Endodermal cell (in vitro differentiated cells): ENCODE data around the gene C2CD4C. TPM values are rescaled to one million over a fixed set of nuclear protein-coding genes. Genes with fewer than 3 reads are reported as not detected.

Experiments used
- DNase-seq: peaks from one replicate; pipeline ENCODE4 v3.0.0-alpha.2; 2017
- H3K27ac ChIP-seq: 2 replicates; pipeline ENCODE4 v1.5.1; 2013; ENCODE audit warnings: mild to moderate bottlenecking, low read depth, low read length, moderate library complexity
- H3K27me3 ChIP-seq: 2 replicates; pipeline ENCODE4 v1.6.1; 2013; ENCODE audit warnings: mild to moderate bottlenecking, low read length, moderate library complexity; ENCODE audit not compliant: insufficient read depth, control insufficient read depth, poor library complexity, severe bottlenecking
- H3K36me3 ChIP-seq: 2 replicates; pipeline ENCODE4 v1.7.0; 2013; ENCODE audit warnings: mild to moderate bottlenecking, low read length, moderate library complexity; ENCODE audit not compliant: control insufficient read depth, insufficient read depth
- H3K4me1 ChIP-seq: one replicate; pipeline ENCODE4 v1.7.0; 2013; ENCODE audit warnings: low read length; ENCODE audit not compliant: control insufficient read depth, insufficient read depth
- H3K4me3 ChIP-seq: 2 replicates; pipeline ENCODE4 v1.5.1; 2013; ENCODE audit warnings: mild to moderate bottlenecking, low read length, moderate library complexity
- H3K9ac ChIP-seq: 2 replicates; pipeline ENCODE4 v1.6.1; 2013; ENCODE audit warnings: mild to moderate bottlenecking, low read length, moderate library complexity; ENCODE audit not compliant: poor library complexity, severe bottlenecking; ENCODE audit errors: extremely low read depth
- H3K9me3 ChIP-seq: 2 replicates; pipeline ENCODE4 v1.6.1; 2013; ENCODE audit warnings: mild to moderate bottlenecking, low read length, moderate library complexity; ENCODE audit not compliant: control insufficient read depth
- H3K27ac Mint-ChIP-seq: 2 replicates; pipeline ENCODE4 v1.8.0; 2020; ENCODE audit warnings: mixed read lengths
- H3K27me3 Mint-ChIP-seq: 2 replicates; pipeline ENCODE4 v1.8.0; 2021; ENCODE audit warnings: mild to moderate bottlenecking, mixed read lengths; ENCODE audit not compliant: insufficient read depth
- H3K36me3 Mint-ChIP-seq: 2 replicates; pipeline ENCODE4 v1.8.0; 2020; ENCODE audit warnings: low read depth, mixed read lengths
- H3K4me1 Mint-ChIP-seq: 2 replicates; pipeline ENCODE4 v1.8.0; 2020; ENCODE audit warnings: mixed read lengths
- H3K4me3 Mint-ChIP-seq: 2 replicates; pipeline ENCODE4 v1.8.0; 2020; ENCODE audit warnings: mild to moderate bottlenecking, moderate library complexity, mixed read lengths
- H3K9me3 Mint-ChIP-seq: 2 replicates; pipeline ENCODE4 v1.8.0; 2020; ENCODE audit warnings: mild to moderate bottlenecking, mixed read lengths
- WGBS, 2 experiments: methylation state at CpG; one replicate each; pipeline versions ENCODE4 v1.1.5 to v1.1.7; 2013; ENCODE audit warnings: missing lambda C conversion rate in 2 of 2, mixed read lengths in 1 of 2; ENCODE audit not compliant: insufficient coverage in 1 of 2, insufficient read length in 1 of 2; 5-methylcytosine and 5-hydroxymethylcytosine counted together
- total RNA-seq, 2 donors: library from RNA; stranded (reverse); fragmentation: NEBNext Ultra II Directional in 1 of 2; extraction: Animal tissue kit (Norgen Biotek cat#: 25700) in 1 of 2; gene quantifications; 2 replicates in 1 of 2; 3 replicates in 1 of 2; pipeline ENCODE4 v1.2.1, GENCODE V29; 2021
- TF ChIP-seq, protein P1 (sequence below): fragments of 200-600 bp; sonication (generic); conservative IDR thresholded peaks from 2 replicates; pipeline ENCODE4 v1.5.0; 2021; ENCODE audit warnings: antibody characterized with exemption, mild to moderate bottlenecking

The C2CD4C gene
- total RNA-seq, 2 donors from 2014 or later = 5.6 to 25.0 TPM

DNA sequence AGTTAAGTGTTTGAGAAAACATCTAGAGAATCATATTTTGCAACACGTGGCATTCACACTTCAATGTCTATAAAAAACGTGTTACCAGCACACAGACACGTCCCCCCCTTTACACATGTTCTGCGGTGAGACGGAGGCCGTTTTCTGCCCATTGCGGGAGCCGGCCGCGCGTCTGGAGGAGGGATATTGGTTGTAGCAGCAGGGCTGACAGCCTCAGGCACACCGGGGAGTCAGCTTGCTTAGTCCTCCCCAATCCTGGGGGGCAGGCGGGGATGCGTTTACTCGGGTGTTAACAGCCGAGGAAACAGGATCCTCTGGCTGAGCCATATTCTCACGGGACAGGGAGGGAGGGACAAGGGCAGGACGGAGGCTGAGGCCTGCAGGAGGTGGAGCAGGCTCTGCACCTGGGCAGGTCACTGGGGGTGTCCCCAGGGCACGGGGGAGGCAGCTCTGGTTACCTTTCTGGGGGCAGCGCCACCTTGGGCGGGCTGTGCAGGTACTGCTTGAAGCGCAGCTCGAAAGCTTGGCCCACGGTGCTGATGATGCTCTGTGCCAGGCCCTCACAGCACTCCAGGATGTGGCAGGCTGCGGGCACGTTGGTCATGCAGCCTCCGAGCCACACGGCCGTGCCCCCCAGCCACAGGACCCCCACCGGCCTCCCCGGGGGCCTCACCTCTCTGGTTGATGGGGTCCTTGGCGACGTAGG, 26.9 kb upstream of the C2CD4C start:
- H3K9ac ChIP-seq = no peak overlapping the region
- H3K4me1 ChIP-seq = no peaks in the 10 kb centered on the region
- H3K36me3 ChIP-seq = peaks cover 7% of the 10 kb centered on the region
- Mint-ChIP-seq H3K4me3 (no peak overlapping the region), H3K27me3 (no peaks in the 10 kb centered on the region), H3K27ac (no peak overlapping the region), H3K9me3 (peaks cover 4% of the 10 kb centered on the region), H3K36me3 (peaks cover 20% of the 10 kb centered on the region), H3K4me1 (no peaks in the 10 kb centered on the region)
- H3K27ac ChIP-seq = no peak overlapping the region
- DNase-seq = no peak
- TF ChIP-seq, protein P1, sequence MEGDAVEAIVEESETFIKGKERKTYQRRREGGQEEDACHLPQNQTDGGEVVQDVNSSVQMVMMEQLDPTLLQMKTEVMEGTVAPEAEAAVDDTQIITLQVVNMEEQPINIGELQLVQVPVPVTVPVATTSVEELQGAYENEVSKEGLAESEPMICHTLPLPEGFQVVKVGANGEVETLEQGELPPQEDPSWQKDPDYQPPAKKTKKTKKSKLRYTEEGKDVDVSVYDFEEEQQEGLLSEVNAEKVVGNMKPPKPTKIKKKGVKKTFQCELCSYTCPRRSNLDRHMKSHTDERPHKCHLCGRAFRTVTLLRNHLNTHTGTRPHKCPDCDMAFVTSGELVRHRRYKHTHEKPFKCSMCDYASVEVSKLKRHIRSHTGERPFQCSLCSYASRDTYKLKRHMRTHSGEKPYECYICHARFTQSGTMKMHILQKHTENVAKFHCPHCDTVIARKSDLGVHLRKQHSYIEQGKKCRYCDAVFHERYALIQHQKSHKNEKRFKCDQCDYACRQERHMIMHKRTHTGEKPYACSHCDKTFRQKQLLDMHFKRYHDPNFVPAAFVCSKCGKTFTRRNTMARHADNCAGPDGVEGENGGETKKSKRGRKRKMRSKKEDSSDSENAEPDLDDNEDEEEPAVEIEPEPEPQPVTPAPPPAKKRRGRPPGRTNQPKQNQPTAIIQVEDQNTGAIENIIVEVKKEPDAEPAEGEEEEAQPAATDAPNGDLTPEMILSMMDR = no peak
- H3K27me3 ChIP-seq = no peaks in the 10 kb centered on the region
- WGBS, 2 experiments = 85 to 87% methylated on average over 23 to 33 of the region's 33 CpGs
- peaks cover 4% of the 10 kb centered on the region for H3K9me3 ChIP-seq
- H3K4me3 ChIP-seq = no peak overlapping the region

DNA sequence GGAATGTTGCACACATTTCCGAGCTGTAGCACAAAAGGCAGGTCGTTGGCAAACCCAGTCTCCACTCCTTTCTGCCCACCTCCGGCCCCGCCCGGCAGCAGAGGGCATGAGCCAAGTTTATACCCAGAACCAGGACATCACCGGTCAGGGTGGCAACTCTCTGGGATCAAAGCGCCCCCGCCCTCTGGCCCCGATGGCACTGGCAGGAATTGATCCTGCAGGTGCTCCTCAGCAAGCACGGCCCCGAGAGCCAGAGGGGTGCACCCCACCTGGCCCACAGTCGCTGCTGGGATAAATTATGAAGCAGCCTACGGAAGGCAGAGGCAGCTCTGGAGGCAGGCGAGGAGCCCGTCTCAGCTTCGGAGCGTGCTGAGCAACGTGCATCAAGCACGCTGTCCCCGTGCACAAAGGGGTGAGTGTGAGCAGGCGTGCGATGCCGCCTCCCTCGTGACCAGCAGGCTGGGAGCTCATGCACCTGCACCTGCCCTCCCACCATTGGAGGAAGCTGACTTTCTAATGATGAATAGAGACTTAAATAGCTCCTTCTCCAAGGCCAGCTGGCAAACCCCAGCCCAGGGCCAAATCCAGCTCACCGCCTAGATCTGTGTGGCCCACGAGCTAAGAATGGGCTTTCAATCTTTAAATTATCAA, 26.2 kb upstream of the C2CD4C start:
- H3K4me1 ChIP-seq = no peaks in the 10 kb centered on the region
- no peak overlapping the region for H3K4me3 ChIP-seq
- peaks cover 4% of the 10 kb centered on the region for H3K9me3 ChIP-seq
- Mint-ChIP-seq H3K4me3 (no peak overlapping the region), H3K27ac (no peak overlapping the region), H3K9me3 (peaks cover 4% of the 10 kb centered on the region), H3K27me3 (no peaks in the 10 kb centered on the region), H3K36me3 (peaks cover 26% of the 10 kb centered on the region), H3K4me1 (no peaks in the 10 kb centered on the region)
- no peak for DNase-seq
- WGBS, 2 experiments = 88 to 93% methylated on average over 22 to 26 of the region's 26 CpGs
- H3K36me3 ChIP-seq = peaks cover 7% of the 10 kb centered on the region
- H3K9ac ChIP-seq = no peak overlapping the region
- TF ChIP-seq, protein P1 = no peak
- peak overlapping the region; percentile 32 for H3K27ac ChIP-seq
- no peaks in the 10 kb centered on the region for H3K27me3 ChIP-seq

DNA sequence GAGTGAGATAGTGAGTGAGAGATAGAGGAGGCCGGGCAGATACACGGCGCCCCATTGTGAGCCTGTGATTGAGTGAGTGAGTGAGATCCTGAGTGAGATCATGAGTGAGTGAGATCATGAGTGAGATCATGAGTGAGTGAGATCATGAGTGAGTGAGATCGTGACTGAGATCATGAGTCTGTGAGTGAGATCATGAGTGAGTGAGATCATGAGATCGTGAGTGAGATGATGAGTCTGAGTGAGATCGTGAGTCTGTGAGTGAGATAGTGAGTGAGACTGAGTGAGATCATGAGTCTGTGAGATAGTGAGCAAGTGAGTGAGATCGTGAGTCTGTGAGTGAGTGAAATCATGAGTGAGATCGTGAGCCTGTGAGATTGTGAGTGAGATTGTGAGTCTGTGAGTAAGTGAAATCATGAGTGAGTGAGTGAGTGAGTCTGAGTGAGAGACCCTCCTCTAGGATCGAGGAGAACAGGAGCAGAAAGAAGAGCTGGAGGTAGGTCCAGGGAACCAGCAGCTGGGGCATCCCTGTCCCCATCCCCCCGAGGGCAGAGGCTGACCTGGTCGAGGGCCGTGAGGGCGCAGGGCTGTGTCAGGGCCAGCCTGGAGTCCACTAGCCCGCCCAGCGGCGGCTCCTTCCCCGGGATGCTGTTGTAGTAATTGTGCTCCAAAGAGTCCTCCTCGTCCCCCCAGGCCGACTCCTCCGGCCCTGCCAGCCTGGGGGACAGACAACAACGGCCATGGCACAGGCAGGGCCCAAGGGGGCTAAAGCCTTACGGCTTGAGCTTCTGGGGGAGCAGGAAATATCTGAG, 25.4 kb upstream of the C2CD4C start:
- DNase-seq = no peak
- no peak overlapping the region for H3K27ac Mint-ChIP-seq
- H3K27me3 ChIP-seq = no peaks in the 10 kb centered on the region
- 91 to 92% methylated on average over 14 to 22 of the region's 22 CpGs for WGBS, 2 experiments
- no peak overlapping the region for H3K4me3 ChIP-seq
- no peaks in the 10 kb centered on the region for H3K4me1 ChIP-seq
- no peaks in the 10 kb centered on the region for H3K4me1 Mint-ChIP-seq
- H3K9me3 ChIP-seq = peaks cover 4% of the 10 kb centered on the region
- TF ChIP-seq, protein P1 = no peak
- no peak overlapping the region for H3K9ac ChIP-seq
- peaks cover 30% of the 10 kb centered on the region for H3K36me3 Mint-ChIP-seq
- H3K9me3 Mint-ChIP-seq = peaks cover 4% of the 10 kb centered on the region
- H3K36me3 ChIP-seq = peaks cover 7% of the 10 kb centered on the region
- no peak overlapping the region for H3K4me3 Mint-ChIP-seq
- no peaks in the 10 kb centered on the region for H3K27me3 Mint-ChIP-seq
- H3K27ac ChIP-seq = no peak overlapping the region
